ENCODE results near the gene DOCK8.

Gene DOCK8

DNA sequence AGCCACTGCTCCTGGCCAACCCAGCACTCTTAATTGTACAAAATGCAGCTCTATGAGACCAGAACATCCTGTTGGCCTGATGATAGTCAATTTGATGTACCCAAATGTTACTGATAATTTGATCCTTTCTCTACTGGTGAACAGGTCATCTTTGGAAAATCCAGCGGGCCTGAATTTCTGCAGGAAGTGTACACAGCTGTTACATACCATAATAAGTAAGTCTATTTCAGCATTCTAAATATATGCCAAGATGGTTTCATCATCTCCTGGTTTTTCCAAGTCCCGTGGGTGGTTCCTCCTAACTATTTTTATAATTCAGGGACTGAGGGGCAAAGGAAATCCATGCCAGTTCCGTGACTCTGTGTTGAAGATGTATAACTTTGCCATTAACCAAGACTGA is 155.4 kb downstream of the DOCK8 start:
- Histone ChIP-seq H3K36me3 (replicated peaks; ENCODE audit: insufficient read depth, low read length) (0 out of 2 replicates have a peak, but pooled peaks cover 5% of the 10 kb centered on the region), H3K9me3 (replicated peaks; ENCODE audit: insufficient read depth, low read length) (no peaks in the 10 kb centered on the region), H3K4me1 (ENCODE audit: low read length) (no peaks in the 10 kb centered on the region), H3K9ac (ENCODE audit: low read length) (no peak overlapping the region), H4K20me1 (ENCODE audit: insufficient read depth, low read length) (no peaks in the 10 kb centered on the region), H3K9me2 (replicated peaks; ENCODE audit: insufficient read depth, low read length) (no peaks in the 10 kb centered on the region), H3K79me2 (ENCODE audit: low read length) (no peaks in the 10 kb centered on the region), H3K4me2 (ENCODE audit: low read depth, low read length) (no peak overlapping the region), H3K27me3 (replicated peaks; ENCODE audit: insufficient read depth, low read length) (no peaks in the 10 kb centered on the region), H3K27ac (ENCODE audit: low read length) (no peak overlapping the region), H3K4me3 (ENCODE audit: low read length) (no peak overlapping the region), H3F3A (ENCODE audit: insufficient read depth, low read length) (no peaks in the 10 kb centered on the region), H2AFZ (ENCODE audit: low read length) (no peak overlapping the region)
- TF ChIP-seq CTCF (IDR thresholded peaks at IDR 0.05; ENCODE audit: low read length) (no peak), EZH2phosphoT487 (IDR thresholded peaks at IDR 0.05; ENCODE audit: low read length) (no peak)
- no peak for DNase-seq

DNA sequence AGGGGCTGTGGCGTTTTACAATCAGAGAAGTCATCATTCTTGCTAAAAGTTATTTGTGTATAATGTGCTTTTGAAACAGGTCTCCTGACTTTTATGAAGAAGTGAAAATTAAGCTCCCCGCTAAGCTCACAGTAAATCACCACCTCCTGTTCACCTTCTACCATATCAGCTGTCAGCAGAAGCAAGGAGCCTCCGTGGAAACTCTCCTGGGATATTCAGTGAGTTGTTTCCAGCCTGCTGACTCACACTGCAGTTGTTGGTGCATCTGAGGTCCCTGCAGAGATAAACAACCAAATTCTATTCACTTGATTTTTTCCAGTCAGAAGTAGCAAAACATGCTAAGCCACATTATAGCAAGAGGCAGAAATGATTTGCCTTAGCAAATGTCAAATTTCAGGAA is 156.7 kb downstream of the DOCK8 start:
- Histone ChIP-seq H3K4me3 (ENCODE audit: low read length) (no peak overlapping the region), H3K9ac (ENCODE audit: low read length) (no peak overlapping the region), H4K20me1 (ENCODE audit: insufficient read depth, low read length) (no peaks in the 10 kb centered on the region), H2AFZ (ENCODE audit: low read length) (no peak overlapping the region), H3F3A (ENCODE audit: insufficient read depth, low read length) (no peaks in the 10 kb centered on the region), H3K27me3 (replicated peaks; ENCODE audit: insufficient read depth, low read length) (no peaks in the 10 kb centered on the region), H3K9me2 (replicated peaks; ENCODE audit: insufficient read depth, low read length) (no peaks in the 10 kb centered on the region), H3K4me1 (ENCODE audit: low read length) (no peaks in the 10 kb centered on the region), H3K36me3 (replicated peaks; ENCODE audit: insufficient read depth, low read length) (0 out of 2 replicates have a peak, but pooled peaks cover 5% of the 10 kb centered on the region), H3K9me3 (replicated peaks; ENCODE audit: insufficient read depth, low read length) (no peaks in the 10 kb centered on the region), H3K79me2 (ENCODE audit: low read length) (no peaks in the 10 kb centered on the region), H3K27ac (ENCODE audit: low read length) (no peak overlapping the region), H3K4me2 (ENCODE audit: low read depth, low read length) (no peak overlapping the region)
- no peak for DNase-seq
- TF ChIP-seq EZH2phosphoT487 (IDR thresholded peaks at IDR 0.05; ENCODE audit: low read length): no peak
- TF ChIP-seq EZH2 (optimal IDR thresholded peaks at IDR 0.05; ENCODE audit: low read depth, low read length): no peak
- no peak for TF ChIP-seq CTCF (IDR thresholded peaks at IDR 0.05; ENCODE audit: low read length)

DNA sequence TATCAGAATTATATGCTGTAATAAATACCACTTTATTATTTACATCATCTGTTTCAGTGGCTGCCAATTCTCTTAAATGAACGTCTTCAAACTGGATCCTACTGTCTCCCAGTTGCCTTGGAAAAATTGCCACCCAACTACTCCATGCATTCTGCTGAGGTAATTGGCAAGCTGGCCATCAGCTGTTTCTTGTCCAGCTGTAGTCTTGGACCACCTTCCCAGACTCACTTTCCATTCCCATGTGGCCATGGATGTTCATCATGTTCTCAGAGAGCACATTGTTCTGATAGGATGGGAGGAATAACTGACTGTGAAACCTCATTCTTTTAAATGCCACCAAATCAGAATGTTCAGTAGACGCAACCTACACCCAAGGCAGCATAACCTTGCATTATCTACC is 157.5 kb downstream of the DOCK8 start:
- DNase-seq: no peak

More for the DNA sequence above, 157.5 kb downstream of the DOCK8 start:
- Histone ChIP-seq H3K9me2 (replicated peaks; ENCODE audit: insufficient read depth, low read length) (no peaks in the 10 kb centered on the region), H3K27ac (ENCODE audit: low read length) (no peak overlapping the region), H3K36me3 (replicated peaks; ENCODE audit: insufficient read depth, low read length) (peaks cover 5% of the 10 kb centered on the region; the same call in 1 of the 2 replicates), H3K4me2 (ENCODE audit: low read depth, low read length) (no peak overlapping the region), H4K20me1 (ENCODE audit: insufficient read depth, low read length) (no peaks in the 10 kb centered on the region), H3F3A (ENCODE audit: insufficient read depth, low read length) (no peaks in the 10 kb centered on the region), H3K27me3 (replicated peaks; ENCODE audit: insufficient read depth, low read length) (no peaks in the 10 kb centered on the region), H3K9me3 (replicated peaks; ENCODE audit: insufficient read depth, low read length) (no peaks in the 10 kb centered on the region), H3K9ac (ENCODE audit: low read length) (no peak overlapping the region), H3K79me2 (ENCODE audit: low read length) (no peaks in the 10 kb centered on the region), H3K4me3 (ENCODE audit: low read length) (no peak overlapping the region), H3K4me1 (ENCODE audit: low read length) (no peaks in the 10 kb centered on the region), H2AFZ (ENCODE audit: low read length) (no peak overlapping the region)
- TF ChIP-seq CTCF (IDR thresholded peaks at IDR 0.05; ENCODE audit: low read length) (no peak), EZH2 (optimal IDR thresholded peaks at IDR 0.05; ENCODE audit: low read depth, low read length) (no peak), EZH2phosphoT487 (IDR thresholded peaks at IDR 0.05; ENCODE audit: low read length) (no peak)
